GM18858 (cell line): ENCODE data around the gene SGCG.
"Not testable (repeated sequence)": the region's sequence is repeated elsewhere in the genome, so short reads cannot be mapped to it uniquely, and the experiment has no call there.

Source experiments
- ATAC-seq: cut with Tn5 transposase; IDR thresholded peaks from one replicate; pipeline ENCODE4 v1.9.1; 2021; ENCODE audit not compliant: unreplicated experiment

Gene SGCG

DNA sequence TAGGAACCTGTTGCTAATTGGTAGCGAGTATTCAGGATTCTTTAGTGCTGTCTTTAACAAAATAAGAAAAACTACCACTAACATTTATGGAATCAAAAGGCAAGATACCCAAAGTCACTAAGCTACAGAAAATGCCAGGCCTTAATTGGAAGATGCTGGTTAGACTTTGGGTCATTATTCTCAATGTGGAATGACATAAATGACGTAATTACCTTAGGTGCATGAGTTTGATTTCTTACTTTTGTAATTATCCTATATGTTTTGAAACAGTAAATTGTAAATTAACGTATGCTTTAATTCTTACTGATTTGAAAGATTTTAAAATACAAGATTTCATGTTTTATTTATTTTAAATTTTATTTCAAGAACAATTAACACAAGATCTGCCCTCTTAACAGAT, 25.0 kb downstream of the SGCG start:
- ATAC-seq = no peak

DNA sequence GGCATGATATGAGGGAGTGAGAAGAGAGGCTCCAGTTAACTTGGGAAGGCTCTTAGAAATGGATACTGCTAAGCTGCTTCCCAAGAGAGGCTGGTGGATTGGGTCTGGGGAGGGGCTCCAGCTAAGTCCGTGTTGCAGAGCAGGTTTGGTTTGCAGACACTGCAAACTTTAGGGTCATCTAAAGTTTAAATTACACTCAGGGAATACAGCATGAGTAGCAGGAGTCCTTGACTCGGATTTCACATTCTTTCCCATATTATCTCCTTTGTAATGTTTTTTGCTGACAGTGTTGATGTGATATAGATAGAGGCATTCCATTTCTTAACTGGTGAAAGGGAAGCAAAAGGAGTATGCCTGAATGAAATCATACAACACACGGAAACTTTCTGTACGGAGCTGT, 31.9 kb downstream of the SGCG start:
- no peak for ATAC-seq

DNA sequence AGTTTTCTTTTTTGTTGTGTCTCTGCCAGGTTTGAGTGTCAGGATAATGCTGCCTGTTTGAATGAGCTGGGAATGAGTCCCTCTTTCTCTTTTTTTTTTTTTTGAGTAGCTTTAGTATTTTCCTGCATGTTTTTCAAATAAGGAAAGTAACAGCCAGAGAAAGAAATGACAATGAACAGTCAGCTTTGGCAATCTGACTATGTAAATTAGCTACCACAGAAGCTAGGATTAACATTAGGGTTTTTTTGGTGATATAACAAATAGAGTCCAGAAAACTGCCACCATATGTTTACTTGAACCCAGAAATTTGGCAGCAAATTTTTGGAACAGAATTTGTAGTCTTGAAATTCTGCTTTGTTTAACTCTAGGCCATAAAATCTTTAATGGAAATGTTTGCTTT, 50.5 kb downstream of the SGCG start:
- no peak for ATAC-seq

DNA sequence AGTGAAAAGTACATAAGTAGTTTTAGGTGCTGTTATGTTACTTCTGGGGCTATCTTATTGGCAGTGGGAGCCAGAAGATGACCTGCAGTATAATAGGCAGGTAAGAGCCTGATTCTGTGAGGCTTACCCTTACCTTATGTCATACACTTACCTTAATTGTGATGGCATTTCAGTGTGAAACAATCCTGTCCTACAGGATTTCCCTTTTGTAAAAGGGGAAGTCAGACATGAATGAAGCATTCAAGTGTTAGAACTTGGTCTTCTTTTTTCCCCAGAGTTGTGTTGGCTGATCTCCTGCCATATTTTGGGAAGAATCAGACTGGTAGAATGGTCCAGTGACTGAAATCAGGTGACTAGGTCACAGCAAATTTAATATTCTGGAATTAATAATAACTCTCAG, 55.2 kb downstream of the SGCG start:
- ATAC-seq = no peak

DNA sequence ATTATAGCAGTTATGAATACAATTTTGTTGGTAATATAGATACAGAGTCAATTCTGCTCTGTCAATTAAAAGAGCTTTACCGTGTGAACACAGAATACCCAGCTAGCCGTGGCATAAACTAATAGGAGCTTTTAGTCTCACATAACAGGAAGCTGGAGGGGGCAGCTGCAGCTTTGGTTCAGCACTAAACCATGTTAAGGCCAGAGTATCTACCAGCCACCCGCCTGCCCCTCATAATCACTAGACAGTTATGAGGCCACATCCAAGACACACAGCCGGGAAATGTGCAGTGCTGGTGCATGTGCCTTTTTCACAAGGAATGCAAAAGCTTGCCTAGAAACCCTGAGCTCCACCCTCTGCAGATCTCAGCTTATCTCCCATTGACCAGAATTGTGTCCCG, 62.3 kb downstream of the SGCG start:
- ATAC-seq = no peak

DNA sequence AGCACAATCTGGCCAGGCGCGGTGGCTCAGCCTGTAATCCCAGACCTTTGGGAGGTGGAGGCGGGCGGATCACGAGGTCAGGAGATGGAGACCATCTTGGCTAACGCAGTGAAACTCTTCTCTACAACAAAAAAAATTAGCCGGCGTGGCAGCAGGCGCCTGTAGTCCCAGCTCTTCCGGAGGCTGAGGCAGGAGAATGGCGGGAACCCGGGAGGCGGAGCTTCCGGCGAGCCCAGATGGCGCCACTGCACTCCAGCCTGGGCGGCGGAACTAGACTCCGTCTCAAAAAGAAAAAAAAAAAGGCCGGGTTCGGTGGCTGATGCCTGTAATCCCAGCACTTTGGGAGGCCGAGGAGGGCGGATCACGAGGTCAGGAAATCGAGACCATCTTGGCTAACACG, 67.6 kb downstream of the SGCG start:
- not testable (repeated sequence) for ATAC-seq

DNA sequence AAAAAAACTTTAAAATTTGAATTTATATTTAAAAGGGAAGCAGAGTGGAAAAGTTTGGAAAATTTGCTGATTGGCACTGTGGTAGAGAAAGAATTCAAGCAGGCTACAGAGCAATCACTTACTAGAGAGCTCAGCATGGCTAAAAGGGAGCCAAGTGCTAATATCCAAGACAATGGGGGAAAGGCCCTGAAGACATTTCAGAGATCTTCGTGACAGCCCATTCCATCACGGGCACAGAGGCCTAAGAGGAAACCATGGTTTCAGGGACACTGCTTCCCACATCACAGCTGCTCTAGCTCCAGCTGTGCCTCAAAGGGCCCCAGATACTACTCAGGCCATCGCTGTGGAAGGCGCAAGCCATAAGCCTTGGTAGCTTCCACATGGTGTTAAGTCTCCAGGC, 73.7 kb downstream of the SGCG start:
- no peak for ATAC-seq

DNA sequence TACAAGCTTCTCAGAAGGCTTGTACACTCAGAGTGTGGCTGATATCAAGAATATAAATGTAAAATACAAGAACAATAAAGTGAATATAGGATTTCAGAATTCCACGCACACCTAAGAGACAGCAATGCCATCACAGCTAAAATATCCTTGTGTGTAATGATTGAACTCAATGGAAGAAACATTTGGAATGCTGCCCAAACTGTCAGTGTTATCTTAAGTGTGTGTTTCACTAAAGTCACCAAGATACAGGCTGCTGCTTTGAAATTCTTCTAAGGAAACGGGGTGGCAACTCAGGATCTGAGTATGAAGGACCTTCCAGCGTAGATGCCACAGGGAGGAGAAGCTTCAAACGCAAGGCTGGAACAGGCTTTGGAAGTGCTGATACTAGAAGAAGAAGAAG, 86.8 kb downstream of the SGCG start:
- ATAC-seq = no peak

DNA sequence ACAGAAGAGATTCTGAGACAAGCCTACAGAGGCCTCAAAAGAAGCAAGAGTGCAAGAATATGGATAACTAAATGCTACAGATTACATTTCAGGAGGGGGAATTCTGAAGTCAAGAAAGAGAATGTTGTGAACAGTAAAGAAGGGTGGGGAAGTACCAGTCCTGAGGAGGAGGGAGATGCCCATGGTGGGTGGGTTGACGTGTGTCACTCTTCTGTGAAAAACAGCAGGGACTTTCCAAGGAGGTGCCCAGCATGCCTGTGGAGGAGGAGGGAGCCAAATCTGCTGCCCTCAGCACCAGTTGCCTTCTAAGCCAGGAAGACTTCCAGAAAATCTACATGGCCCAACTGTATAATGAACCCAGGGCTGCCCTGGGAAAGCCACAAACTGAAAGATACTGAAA, 87.7 kb downstream of the SGCG start:
- ATAC-seq = peak; percentile 95

DNA sequence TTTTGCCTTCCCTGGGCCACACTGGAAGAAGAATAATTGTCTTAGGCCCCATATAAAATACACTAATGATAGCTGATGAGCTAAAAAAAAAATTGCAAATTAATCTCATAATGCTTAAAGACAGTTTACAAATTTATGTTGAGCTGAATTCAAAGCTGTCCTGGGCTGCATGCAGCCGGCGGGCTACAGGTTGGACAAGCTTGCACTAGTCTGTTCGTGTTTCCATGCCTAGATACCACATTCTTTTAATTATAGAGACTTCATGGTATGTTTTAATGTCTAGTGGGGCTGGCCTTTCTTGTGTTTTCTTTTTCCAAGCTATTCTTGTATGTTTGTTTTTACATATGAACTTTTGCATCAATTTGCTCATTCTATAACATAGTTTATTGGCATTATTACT, 90.6 kb downstream of the SGCG start:
- no peak for ATAC-seq

DNA sequence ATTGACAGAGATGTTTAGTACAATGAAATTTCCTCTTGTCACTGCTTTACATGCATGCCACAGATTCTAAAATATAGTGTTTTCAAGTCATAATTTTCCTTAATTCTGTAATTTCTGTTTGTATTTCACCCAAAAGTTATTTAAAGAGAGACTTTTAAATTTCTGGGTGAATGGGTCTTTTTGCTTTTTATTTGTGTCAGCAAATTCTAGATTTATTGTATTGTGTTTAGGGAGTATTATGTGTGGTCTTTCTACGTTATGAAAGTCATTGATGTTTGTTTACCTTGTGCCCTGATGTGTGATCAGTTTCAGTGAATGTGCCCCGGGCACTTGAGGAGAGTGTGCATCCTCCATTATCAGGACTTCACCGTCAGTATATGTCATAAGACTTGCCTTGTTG, 92.7 kb downstream of the SGCG start:
- no peak for ATAC-seq

DNA sequence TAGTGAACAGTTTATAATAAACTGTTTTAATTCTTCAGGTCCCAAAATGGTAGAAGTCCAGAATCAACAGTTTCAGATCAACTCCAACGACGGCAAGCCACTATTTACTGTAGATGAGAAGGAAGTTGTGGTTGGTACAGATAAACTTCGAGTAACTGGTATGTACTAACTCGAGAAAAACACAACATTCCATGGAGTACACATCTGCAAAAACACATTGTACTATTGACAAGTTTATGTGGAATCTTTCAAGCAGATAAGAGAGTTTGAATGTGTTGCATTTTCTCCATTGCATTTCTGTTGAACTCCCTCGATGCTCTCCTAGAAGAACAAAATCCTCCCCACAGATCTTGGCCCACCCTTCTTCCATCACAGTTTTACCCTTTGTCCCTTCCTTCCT, 98.5 kb downstream of the SGCG start:
- no peak for ATAC-seq

DNA sequence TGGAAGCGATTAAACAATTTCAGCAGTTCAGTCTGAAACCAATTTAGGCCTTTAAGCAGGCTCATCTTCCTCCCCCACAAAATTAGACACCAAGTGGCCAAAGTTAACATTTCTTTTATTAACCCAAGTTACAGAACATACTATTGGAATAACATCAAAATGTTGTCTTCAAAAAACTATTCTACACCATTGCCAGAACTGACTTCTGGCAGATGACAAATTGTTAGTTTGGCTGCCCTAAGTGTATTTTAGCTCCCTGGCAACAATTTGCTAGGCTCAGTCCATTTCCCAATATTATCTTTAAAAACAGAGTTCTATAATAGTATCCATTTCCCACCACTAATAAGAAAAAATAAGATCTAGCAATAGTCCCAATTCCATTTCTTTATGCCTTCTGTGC, 107.8 kb downstream of the SGCG start:
- no peak for ATAC-seq

DNA sequence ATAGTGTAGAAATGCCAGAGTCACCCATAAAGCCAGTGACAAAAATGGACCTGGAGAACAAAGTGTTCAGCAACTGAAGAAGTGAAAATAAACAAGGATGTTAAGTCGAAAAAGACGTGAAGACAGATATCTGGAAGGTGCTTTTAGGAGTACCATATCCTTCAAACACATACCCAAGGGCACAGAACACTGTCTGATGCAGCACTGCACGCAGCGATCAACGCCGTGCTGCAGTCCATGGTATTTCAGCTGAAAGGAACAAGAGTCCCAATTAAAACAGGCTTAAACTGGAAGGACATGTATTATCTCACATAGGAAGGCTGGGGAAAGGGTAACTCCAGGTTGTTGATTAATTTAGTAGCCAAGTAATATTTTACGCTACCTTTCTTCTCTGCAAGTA, 108.2 kb downstream of the SGCG start:
- no peak for ATAC-seq

DNA sequence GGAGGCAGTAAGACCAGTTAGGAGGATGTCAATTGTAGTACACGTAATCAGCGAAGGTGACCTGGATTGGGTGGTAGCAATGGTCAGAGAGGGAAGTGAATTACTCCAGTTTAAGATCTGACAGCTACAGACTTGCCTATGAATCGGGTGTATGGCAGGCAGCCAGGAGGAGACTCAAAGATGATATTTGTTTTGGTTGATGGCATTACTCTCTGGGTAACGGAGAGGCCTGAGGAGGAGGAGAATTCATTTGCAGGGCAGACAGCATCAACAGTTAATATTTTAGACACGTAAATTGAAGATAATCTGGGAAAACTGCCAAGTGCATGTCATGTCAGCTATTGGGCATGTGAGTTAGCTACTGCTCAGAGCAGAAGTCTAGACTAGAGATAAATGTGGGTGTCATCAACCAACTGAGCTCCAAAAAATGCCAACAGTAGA, 109.2 kb downstream of the SGCG start:
- ATAC-seq = no peak

DNA sequence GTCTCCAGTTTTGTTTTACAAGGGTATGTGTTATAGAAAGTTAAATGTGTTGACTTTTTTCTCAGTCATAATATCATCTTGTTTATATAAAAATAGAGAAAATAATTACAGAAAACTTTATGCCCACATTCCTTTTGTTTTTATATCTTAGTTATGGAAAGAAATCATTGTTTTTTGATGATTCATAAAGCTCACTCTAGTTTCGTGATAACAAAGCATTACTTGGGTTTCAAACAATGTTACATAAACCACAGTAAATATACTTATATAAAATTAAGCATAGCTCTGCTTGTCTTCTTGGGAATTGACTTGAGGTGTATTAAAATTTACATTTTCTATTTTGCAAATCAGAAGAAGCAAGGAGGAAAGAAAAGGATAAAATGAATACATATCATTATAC, 111.8 kb downstream of the SGCG start:
- no peak for ATAC-seq

DNA sequence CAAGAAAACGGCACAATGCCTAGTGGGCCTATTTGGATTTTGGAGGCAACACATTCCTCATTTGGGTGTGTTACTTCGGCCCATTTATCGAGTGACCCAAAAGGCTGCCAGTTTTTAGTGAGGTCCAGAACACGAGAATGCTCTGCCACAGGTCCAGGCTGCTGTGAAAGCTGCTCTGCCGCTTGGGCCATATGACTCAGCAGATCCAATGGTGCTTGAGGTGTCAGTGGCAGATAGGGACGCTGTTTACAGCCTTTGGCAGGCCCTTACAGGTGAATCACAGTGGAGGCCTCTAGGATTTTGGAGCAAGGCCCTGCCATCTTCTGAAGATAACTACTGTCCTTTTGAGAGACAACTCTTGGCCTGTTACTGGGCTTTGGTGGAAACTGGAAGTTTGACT, 134.1 kb downstream of the SGCG start:
- not testable (repeated sequence) for ATAC-seq

DNA sequence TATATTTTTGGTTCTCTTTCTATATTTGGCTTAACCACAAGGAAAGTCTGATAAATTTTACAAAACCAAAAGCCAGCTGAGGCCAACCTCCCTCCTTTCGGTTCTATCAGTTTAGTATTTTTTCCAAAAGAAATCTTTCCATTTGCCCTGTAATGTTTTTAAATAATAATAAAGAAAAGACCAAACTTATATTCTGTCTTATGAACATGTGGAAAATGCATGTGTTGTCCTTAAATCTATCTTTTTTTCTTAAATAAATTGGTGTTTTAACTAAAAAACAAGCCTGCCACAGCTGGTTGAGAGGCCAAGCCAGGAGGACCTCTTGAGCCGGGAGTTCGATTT, 139.1 kb downstream of the SGCG start:
- no peak for ATAC-seq

DNA sequence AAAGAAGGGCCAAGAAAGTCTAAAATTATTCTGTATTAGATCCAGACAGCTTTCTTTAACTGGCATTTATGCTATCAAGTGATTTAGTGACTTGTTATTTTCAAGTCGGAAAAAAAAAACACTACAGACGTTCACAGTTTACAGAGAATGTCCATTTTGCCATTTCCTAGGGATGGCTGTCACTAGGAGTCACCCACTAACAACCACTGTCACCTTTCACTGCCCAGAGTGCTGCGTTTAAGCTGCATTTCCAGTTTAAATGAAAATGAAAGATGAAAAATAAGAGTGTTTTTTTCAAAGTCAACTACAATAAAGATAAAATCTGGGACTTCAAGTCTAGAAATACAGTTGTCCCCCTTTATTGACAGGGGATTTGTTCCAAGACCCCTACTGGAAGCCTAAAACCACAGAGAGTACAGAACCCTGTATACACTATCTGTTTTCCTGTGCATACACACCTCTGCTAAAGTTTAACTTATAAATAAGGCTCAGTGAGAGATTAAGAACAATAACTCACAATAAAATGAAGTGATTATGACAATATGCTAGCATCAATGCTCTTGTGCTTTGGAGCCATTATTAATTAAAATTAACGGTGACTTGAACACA, 140.3 kb downstream of the SGCG start:
- peak; percentile 10 for ATAC-seq

DNA sequence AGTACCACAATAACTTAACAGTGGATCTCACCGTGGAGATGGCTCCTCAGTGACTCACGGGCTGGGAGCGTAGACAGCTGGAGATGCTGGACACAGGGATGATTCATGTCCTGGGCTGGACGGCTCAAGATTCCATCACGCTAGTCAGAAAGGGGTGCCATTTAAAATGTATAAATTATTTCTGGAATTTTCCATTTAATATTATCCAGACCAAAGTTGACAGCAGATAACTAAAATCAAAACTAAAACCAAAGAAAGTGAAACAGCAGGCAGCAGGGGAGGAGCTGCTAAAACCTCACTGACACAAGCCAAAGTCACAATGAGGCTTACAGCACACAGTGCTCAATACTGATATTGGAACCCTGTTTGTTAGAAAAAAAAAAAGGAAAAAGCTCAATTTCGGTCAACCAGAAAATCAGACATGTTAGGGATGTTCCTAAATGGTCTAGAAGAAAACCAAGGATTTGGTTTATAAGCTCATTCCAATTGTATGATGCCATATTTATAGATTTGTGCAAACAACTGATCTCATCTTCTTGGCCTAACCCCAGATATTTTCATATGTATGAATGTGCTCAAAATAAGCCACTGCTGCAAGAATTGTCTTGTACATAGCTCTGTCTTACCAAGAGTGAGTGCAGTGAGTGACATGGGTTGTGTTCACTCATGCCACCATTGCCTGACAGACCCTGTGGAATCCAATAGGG, 140.9 kb downstream of the SGCG start:
- peak; percentile 73 for ATAC-seq

DNA sequence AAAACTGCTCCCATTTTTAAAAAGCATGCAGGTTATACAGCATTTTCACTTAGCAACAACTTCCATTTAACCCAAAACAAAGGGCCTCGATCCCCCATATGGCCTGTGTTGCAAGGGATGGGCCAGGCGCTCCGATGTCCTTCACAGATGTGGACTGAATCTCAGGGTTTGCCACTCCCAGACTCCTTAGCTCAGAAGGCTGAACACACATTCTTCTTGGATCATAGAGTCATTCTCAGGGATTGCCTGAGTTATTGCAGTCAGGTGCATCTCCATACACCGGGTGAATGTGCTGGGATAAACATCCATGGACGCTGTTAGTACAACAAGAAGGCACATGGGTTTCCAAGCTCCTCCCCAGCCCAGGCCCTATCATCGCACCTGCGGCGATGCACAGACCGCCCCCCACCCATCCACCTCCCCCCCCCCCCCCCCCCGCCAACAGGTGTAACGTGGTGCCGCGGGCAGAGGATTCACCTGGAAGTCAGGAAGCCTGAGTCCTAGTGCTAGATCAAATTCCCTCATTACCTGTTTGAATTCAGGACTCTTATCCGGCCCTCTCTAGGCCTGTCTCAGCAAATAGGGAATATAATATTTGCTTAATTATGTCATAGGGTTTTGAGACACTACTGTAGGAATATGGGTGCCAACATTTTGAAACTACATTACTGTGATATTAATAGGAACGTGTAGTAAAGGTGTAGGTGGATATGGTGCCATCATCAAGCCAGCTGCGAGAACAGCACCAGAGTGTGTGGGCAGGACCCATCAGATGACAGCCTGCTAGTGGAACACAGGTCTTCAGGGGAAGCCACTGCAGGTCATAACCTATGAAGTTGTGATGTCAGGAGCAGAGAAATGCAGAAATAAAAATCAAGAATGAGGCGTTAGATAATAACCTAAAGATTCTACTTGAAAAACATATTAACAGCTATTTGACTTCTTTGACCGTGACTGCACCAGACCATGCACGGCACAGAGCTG, 141.9 kb downstream of the SGCG start:
- no peak for ATAC-seq
